Spleen (tissue), 7 donors: ENCODE results near the gene IL24.

Experiments
- POLR2A ChIP-seq, 3 donors: fragments of 450-650 bp; IDR thresholded peaks; one replicate each; pipeline ENCODE4 v1.5.1; 2017; ENCODE audit warnings: antibody characterized with exemption in 3 of 3, mild to moderate bottlenecking in 1 of 3
- POLR2AphosphoS5 ChIP-seq, 3 donors: sonication (generic); formaldehyde crosslinking; IDR thresholded peaks; one replicate each; pipeline ENCODE4 v1.5.1; 2017; ENCODE audit warnings: antibody characterized with exemption in 3 of 3
- TF ChIP-seq, protein P1 (sequence below), 11 experiments: fragments of 200-600 bp in 7 of 11; fragments of 450-650 bp in 4 of 11; sonication (generic) in 4 of 11; IDR thresholded peaks in 8 of 11; conservative IDR thresholded peaks in 3 of 11; 1 replicate in 7 of 11; 2 replicates in 4 of 11; pipeline versions ENCODE4 v1.4.0 to v1.8.0; 2016 to 2021; ENCODE audit warnings: antibody characterized with exemption in 11 of 11, inconsistent platforms in 4 of 11, mild to moderate bottlenecking in 1 of 11
- donor health status: DM: no; HTN: no; CAD: no; lungs with moderate emphysema.
- donor health status: DM: no; HTN: no; CAD: no.
- donor health status: DM: no; HTN: no; CAD: no.

DNA sequence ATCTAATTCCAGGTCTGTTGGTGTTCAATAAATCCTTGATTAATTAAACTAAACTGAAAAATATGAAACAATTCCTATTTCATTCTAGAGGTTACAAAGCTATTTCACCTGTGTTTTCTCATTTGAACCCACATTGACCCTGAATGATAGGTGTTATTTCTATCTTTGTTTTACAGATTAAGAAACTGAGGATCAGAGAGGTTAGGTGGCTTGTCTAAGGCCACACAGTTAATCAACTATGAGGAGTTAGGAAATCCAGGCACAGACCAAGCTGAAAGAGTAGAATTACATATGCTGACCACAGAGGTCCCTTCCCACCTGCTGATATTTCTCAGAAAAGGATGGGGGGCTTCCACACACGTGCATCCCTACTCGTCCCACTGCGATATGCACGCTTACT is 48.5 kb downstream of the IL24 start:
- TF ChIP-seq, protein P1, sequence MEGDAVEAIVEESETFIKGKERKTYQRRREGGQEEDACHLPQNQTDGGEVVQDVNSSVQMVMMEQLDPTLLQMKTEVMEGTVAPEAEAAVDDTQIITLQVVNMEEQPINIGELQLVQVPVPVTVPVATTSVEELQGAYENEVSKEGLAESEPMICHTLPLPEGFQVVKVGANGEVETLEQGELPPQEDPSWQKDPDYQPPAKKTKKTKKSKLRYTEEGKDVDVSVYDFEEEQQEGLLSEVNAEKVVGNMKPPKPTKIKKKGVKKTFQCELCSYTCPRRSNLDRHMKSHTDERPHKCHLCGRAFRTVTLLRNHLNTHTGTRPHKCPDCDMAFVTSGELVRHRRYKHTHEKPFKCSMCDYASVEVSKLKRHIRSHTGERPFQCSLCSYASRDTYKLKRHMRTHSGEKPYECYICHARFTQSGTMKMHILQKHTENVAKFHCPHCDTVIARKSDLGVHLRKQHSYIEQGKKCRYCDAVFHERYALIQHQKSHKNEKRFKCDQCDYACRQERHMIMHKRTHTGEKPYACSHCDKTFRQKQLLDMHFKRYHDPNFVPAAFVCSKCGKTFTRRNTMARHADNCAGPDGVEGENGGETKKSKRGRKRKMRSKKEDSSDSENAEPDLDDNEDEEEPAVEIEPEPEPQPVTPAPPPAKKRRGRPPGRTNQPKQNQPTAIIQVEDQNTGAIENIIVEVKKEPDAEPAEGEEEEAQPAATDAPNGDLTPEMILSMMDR (IDR thresholded peaks at IDR 0.05 in 8 of 11, conservative IDR thresholded peaks at IDR 0.05 in 3 of 11) = no peak
- TF ChIP-seq POLR2A (IDR thresholded peaks at IDR 0.05) (no peak), POLR2AphosphoS5 (IDR thresholded peaks at IDR 0.05) (no peak)
